ENCODE measurements around the gene RGL1. TPM values are rescaled to one million over a fixed set of nuclear protein-coding genes. Genes with fewer than 3 reads are reported as not detected.
"Not testable (repeated sequence)": the region's sequence is repeated elsewhere in the genome, so short reads cannot be mapped to it uniquely, and the experiment has no call there.

Gene RGL1
- total and polyA plus RNA-seq, 2 experiments from 2014 or later = 22.8 to 24.1 TPM

DNA sequence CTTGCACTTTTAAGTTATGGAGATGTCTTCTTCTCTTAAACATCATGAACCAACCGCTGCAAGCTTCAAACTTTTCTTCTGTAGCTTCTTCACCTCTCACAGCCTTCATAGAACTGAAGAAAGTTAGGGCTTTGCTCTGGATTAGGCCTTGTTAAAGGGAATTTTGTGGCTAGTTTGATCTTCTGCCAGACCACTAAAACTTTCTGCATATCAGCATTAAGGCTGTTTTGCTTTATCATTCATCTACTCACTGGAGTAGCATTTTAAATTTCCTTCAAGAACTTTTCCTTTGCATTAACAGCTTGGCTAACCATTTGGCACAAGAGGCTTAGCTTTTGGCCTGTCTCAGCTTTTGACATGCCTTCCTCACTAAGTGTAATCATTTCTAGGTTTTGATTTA, 43.0 kb upstream of the RGL1 start:
- H3K9me3 ChIP-seq (ENCODE audit: low read depth) = no peaks in the 10 kb centered on the region
- TF ChIP-seq, protein P1, sequence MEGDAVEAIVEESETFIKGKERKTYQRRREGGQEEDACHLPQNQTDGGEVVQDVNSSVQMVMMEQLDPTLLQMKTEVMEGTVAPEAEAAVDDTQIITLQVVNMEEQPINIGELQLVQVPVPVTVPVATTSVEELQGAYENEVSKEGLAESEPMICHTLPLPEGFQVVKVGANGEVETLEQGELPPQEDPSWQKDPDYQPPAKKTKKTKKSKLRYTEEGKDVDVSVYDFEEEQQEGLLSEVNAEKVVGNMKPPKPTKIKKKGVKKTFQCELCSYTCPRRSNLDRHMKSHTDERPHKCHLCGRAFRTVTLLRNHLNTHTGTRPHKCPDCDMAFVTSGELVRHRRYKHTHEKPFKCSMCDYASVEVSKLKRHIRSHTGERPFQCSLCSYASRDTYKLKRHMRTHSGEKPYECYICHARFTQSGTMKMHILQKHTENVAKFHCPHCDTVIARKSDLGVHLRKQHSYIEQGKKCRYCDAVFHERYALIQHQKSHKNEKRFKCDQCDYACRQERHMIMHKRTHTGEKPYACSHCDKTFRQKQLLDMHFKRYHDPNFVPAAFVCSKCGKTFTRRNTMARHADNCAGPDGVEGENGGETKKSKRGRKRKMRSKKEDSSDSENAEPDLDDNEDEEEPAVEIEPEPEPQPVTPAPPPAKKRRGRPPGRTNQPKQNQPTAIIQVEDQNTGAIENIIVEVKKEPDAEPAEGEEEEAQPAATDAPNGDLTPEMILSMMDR (IDR thresholded peaks at IDR 0.05; ENCODE audit: low read depth, low read length) = no peak
- no peak overlapping the region for H3K27ac ChIP-seq
- peaks cover 7% of the 10 kb centered on the region for H3K4me1 ChIP-seq (ENCODE audit: low read depth)
- no peaks in the 10 kb centered on the region for H3K27me3 ChIP-seq
- H3K4me3 ChIP-seq = no peak overlapping the region
- H3K36me3 ChIP-seq = no peaks in the 10 kb centered on the region
- peak in 1 of 2 donors; percentile 77 for DNase-seq (ENCODE audit: low read depth in 1 of 2, low spot score in 1 of 2)

GRCh38 chr1:183762856-183763255, 42.1 kb upstream of the RGL1 start:
- DNase-seq (ENCODE audit: low read depth in 1 of 2, low spot score in 1 of 2); H3K36me3 ChIP-seq; H3K4me3 ChIP-seq; H3K27ac ChIP-seq; H3K4me1 ChIP-seq (ENCODE audit: low read depth); H3K9me3 ChIP-seq (ENCODE audit: low read depth); H3K27me3 ChIP-seq: not testable (repeated sequence)

- Histone ChIP-seq H3K9me3 (ENCODE audit: low read depth) (no peaks in the 10 kb centered on the region), H3K4me3 (no peak overlapping the region), H3K36me3 (no peaks in the 10 kb centered on the region), H3K27me3 (no peaks in the 10 kb centered on the region), H3K27ac (no peak overlapping the region), H3K4me1 (ENCODE audit: low read depth) (no peaks in the 10 kb centered on the region)
- TF ChIP-seq, protein P1 (IDR thresholded peaks at IDR 0.05; ENCODE audit: low read depth, low read length) = no peak
- DNase-seq (ENCODE audit: low read depth in 1 of 2, low spot score in 1 of 2) = no peak
These were observed 39.9 kb upstream of the RGL1 start for GRCh38 chr1:183764981-183765380.

DNA sequence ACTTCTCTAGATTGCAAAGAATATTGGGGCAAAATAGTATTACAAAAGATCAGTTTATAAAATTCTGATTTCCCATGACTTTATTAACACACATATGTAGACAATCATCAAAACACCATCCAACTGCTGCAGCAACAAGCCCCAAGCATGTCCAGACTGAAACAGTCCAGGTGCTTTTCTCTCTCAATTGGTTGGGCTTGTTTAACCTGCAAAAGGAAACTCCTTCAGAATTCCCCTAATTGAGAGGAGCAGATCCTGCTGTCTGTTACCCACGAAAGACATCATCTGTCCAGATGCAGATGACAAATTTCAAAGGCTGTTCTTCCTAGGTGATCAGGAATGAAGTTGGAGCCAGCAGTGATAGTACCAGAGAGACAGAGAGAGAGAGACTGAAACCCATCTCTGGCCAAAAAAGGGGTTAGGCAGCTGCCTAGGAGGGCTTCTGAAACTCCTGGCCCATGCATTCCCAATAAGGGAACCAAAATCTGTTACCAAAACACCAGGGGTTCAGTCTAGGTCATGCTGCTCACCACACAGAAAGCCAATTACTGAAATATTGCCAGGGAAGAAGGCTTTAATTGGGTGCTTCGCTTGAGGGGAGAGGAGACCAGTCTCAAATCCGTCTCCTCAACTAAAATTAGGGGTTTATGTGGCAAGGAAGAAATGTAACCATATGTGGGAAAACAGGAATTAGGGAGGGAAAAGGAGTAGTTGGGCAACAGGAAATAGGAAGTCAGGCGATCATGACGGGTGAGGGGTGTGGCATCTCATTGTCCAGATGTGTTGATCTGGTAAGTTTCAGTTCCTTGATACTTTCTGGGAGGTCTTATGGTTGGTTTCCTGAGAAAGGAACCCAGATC, 34.7 kb upstream of the RGL1 start:
- Histone ChIP-seq H3K4me3 (no peak overlapping the region), H3K27me3 (no peaks in the 10 kb centered on the region), H3K36me3 (no peaks in the 10 kb centered on the region), H3K27ac (no peak overlapping the region), H3K9me3 (ENCODE audit: low read depth) (peaks cover 2% of the 10 kb centered on the region), H3K4me1 (ENCODE audit: low read depth) (no peaks in the 10 kb centered on the region)
- TF ChIP-seq, protein P1 (IDR thresholded peaks at IDR 0.05; ENCODE audit: low read depth, low read length) = no peak
- no peak for DNase-seq (ENCODE audit: low read depth in 1 of 2, low spot score in 1 of 2)

GRCh38 chr1:183770816-183771128, 34.1 kb upstream of the RGL1 start:
- no peak for DNase-seq (ENCODE audit: low read depth in 1 of 2, low spot score in 1 of 2)
- TF ChIP-seq, protein P1 (IDR thresholded peaks at IDR 0.05; ENCODE audit: low read depth, low read length) = no peak
- H3K4me3 ChIP-seq = no peak overlapping the region
- peaks cover 7% of the 10 kb centered on the region for H3K9me3 ChIP-seq (ENCODE audit: low read depth)
- no peaks in the 10 kb centered on the region for H3K36me3 ChIP-seq
- H3K27ac ChIP-seq = no peak overlapping the region
- H3K27me3 ChIP-seq = no peaks in the 10 kb centered on the region
- no peaks in the 10 kb centered on the region for H3K4me1 ChIP-seq (ENCODE audit: low read depth)

DNA sequence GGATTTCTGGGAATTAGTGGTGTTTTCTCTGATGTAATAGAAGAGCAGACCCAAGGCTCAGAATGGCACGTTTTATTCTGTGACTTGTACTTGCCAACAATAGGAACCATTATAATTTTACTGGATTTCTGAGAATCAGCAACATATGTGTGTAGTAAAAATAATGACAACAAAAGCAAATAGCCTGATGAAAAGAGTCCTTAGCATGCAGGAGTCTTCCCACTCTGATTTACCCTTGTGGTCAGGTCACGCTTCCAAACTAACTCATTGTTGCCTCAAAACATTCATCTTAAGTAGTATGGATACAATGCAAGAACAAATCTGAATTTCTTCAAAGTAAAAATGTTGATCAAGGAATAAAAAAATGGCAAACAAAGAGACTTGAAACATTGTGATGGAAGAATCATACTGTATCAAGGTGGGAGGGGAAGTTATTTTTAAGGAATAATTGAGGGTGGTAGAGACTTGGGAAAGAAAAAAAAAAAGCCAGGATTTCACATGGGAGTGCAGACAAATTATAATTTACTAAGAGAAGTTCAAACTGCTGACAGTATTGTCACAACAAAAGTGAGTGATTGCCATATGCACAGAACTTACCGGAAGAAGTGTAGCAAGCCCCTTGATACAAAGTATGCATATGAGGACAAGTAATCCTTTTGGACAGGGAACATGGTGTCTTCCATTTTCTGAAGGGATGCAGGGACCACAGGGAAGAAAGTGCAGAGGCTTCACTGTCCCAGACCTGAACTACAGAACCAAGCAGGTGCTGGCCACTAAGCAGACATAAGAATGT, 31.2 kb upstream of the RGL1 start:
- no peak overlapping the region for H3K27ac ChIP-seq
- TF ChIP-seq, protein P1 (IDR thresholded peaks at IDR 0.05; ENCODE audit: low read depth, low read length) = no peak
- no peaks in the 10 kb centered on the region for H3K36me3 ChIP-seq
- peaks cover 7% of the 10 kb centered on the region for H3K9me3 ChIP-seq (ENCODE audit: low read depth)
- H3K4me3 ChIP-seq = no peak overlapping the region
- DNase-seq (ENCODE audit: low read depth in 1 of 2, low spot score in 1 of 2) = no peak
- no peaks in the 10 kb centered on the region for H3K27me3 ChIP-seq
- no peaks in the 10 kb centered on the region for H3K4me1 ChIP-seq (ENCODE audit: low read depth)
